ENCODE measurements around the gene GSPT2.
A peak's percentile ranks its signal among the peaks of the same experiment; 100 is the strongest.
"Not testable (repeated sequence)": the region's sequence is repeated elsewhere in the genome, so short reads cannot be mapped to it uniquely, and the experiment has no call there.

GSPT2 gene

GRCh38 chrX:51743179-51743957, at the start of gene GSPT2:
GSPT2 (plus strand) TSS chrX:51743442; CDS start chrX:51743627, 185 bp downstream.
- peak; percentile 46 for DNase-seq

DNA sequence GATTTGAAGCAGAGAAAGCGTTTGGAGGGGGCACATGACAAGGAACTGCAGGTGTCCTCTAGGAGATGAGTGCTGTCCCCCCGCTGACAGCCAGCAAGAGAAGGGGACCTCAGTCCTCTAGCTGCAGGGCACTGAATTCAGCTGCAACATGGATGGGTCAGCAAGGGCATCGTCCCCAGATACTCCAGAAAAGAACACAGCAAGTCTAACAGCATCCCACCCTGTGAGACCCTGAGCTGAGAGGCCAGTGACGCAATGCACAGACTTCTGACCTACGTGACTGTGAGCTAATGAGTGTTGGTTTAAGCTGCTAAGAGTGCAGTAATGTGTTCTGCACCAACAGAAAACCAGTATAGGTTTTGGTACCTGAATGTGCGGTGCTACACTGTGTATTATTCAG, 49.0 kb upstream of the GSPT2 start:
- DNase-seq = no peak

GRCh38 chrX:51697397-51697796, 45.8 kb upstream of the GSPT2 start:
- no peak for DNase-seq

- DNase-seq = not testable (repeated sequence)
Measured at GRCh38 chrX:51710277-51711164, 32.7 kb upstream of the GSPT2 start, which contains the start of gene CENPVL1. CENPVL1 (plus strand) TSS chrX:51710512; CDS start chrX:51710512, 0 bp downstream.

DNA sequence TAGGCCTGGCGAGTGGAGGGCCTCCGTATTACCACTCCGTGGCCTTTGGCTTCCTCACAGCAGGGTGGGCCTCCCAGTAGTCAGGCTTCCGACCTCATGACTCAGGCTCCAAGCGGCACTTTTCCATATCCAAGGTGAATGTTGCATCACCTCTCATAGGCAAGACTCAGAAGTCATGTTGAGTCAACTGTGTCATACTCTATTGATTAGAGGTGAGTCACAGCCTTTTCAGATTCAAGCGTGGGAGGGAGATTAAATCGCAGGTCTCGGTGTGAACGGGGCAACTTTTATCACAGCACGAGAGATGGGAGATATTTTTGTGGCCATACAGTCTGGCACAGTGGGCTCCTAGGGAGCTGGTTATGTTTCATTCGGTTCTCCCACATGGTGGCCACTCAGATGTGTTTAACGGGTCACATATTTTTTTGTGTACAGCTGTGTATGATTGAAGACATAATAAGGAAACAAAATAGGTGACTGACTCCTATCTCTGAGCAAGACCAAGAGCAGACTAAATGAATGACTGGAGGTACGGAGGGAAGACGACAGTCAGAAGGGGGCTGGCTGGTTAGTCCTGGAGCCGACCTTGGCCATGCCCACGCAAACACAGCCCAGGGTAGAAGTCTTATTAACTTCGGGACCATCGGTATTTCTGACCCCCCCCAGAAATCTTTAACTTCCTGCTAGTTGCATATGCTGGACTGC, 30.1 kb upstream of the GSPT2 start:
- DNase-seq = not testable (repeated sequence)

- DNase-seq = no peak
Measured at GRCh38 chrX:51728202-51728601, 15.0 kb upstream of the GSPT2 start.

DNA sequence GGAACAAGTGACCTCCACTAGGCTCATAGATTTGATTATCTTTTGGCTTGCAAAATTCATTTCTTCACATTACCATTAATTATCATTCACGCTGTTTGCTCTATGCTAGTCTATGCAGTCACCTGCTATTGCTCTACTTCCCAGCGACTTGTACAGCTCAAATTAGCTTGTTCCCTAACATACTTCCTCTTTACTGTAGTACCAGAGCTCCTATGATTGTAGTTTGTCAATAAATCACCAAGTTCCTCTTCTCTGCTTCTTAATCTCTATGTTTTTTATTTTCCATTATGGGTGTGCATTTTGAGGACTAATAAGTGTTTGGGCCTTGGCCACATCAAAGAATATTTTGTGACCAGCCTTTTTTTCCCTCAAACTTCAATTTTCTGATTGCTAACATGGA, 6.2 kb upstream of the GSPT2 start:
- DNase-seq = no peak

DNA sequence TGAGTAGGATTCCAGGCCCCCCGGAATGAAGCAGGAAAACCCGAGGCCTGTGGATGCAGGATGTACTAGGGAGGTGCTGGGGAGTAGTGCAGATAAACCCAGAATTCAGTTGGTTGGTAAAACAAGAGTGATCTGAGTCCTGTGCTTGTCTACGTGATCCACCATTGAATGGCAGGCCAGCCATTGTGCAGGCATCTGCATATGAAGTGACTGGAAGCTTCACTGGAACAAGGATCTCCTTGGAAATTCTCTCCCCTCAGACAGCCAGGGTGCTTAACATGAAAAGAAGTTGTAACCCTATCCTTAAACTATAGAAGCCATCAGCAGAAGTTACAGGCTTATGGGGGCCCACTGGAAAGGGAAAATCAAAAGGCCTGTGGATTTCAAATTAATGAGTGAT, 656 bp upstream of the GSPT2 start:
- no peak for DNase-seq

- no peak for DNase-seq
Measured at GRCh38 chrX:51747671-51748070, 4.4 kb downstream of the GSPT2 start.

DNA sequence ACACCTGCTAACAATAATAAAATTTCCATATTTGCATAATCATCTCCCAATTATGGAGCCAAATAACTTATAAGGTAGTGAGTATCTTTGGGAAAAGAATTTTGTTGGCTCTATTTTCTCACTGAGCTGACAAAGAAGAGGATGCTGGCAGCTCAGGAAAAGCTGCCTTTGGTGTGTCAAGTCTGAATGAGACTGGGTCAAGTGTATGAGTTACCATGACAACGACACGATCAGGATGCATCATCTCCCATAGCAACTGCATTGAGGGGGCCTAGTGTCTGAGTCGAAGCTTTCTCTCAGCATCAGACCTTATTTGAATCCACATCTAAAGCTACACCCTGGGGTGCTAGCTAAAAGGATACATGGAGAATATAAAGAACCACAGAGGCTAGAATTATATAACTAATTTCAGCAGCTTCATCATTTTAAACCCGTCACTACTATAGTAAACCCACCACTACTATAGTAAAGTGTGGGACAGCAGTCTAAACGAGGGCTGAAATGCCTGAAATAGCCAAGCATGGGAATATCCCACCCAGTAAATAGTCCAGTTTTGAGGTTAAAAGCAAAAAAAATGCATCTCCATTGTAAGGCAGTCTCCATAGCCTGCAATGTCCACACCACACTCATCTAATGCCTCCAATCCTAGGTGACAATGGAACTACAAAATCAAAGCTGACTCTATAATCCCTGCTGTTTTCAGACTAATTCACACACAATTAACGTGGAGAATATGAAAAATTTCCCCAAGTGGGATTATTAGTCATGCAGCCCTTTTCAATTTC, 16.0 kb downstream of the GSPT2 start:
- DNase-seq = no peak

DNA sequence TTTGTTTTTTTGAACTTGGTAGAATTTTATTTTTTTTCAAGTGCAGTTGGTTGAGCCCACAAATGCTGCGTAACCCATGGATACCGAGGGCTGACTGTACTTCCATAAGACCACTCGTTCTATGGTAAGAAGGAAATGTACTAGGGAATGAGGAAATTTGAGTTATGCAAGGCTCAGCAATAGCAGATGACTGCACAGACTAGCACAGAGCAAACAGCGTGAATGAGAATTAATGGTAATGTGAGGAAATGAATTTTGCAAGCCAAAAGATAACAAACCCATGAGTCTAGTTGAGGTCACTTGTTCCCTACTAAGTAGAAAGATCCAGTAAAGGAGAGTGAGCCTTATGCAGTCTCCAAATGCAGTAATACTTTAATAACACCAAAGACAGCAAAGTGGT, 17.4 kb downstream of the GSPT2 start:
- DNase-seq = no peak

- no peak for DNase-seq
Measured at GRCh38 chrX:51766546-51766945, 23.3 kb downstream of the GSPT2 start.

DNA sequence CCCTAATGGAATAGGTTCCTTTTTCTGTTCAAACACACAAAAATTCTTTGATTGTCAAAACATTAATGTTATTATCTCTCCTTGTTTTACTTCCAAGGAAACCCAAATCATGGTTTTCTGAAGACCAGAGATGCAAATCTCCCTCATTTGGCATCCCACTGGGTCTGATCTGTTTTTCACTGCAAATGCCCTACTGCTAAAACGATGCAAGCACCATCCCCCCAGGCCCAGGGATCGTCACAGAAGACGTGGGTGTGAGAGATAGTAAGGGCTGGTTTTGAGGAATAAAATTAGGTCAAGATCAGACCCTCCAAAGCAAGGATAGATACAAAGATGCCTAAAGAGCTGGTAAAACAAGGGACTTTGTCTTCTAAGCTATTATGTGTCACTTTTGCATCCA, 33.6 kb downstream of the GSPT2 start:
- no peak for DNase-seq

DNA sequence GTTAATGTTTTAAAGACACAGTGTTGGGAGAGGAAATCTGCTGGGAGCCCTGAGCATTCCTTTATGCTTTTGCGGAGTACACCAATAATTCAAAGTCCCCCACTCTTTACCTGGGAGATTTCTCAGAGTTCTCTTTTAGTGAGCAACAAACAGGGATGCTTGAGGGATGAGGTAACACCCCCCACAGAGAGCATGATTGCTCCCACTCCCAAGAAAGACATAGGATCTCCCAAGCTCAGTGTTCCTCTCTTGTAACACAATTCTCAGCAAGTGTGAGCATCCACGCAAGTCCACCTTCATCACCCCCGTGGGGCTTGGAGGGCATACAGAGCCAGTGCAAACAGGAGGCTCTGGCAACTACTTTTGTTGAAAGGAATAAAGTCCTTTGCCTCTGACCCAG, 36.1 kb downstream of the GSPT2 start:
- DNase-seq = no peak

DNA sequence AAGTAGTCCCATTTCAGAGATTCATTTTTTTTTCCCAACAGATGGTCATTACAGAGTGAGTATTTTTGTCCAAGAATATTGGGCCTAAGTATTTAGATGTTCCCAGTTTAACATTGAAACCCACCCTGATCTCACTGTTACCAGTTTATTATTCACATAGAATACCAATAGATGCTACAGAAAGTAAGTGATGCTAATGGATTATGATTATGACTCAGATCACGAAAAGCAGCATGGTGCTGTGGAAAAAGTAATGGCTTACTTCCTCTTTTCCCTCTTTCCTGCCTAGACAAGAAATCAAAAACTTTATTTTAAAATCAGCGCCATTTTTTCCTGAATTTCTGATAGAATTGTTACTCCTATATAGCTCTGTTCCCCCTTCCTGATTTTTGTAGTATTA, 51.9 kb downstream of the GSPT2 start:
- no peak for DNase-seq

Data from stimulated activated naive CD4-positive, alpha-beta T cell treated with Interleukin-2 at 50 U/mL for 16 hours (primary cell).